ENCODE results near the gene DTNBP1. TPM values are rescaled to one million over a fixed set of nuclear protein-coding genes. Genes with fewer than 3 reads are reported as not detected.

The DTNBP1 gene
- total RNA-seq, 1 experiment from 2014 or later, result 20.7 TPM

GRCh38 chr6:15481390-15482291 lies 181.2 kb downstream of the DTNBP1 start:
- Histone ChIP-seq H3K36me3 (ENCODE audit: control insufficient read depth, insufficient read depth, low read length) (no peaks in the 10 kb centered on the region), H3K4me3 (ENCODE audit: low read depth, low read length) (no peak overlapping the region), H3K27me3 (replicated peaks; ENCODE audit: control insufficient read depth, insufficient read depth, low read length) (no peaks in the 10 kb centered on the region), H3K4me1 (no peaks in the 10 kb centered on the region), H3K9me3 (no peaks in the 10 kb centered on the region)
- intact Hi-C loops (cut with micrococcal nuclease; ENCODE audit: unreplicated experiment), result no loop called here
- Mint-ChIP-seq H3K4me3 (ENCODE audit: unreplicated experiment) (no peak overlapping the region), H3K4me1 (ENCODE audit: low read depth, unreplicated experiment) (no peaks in the 10 kb centered on the region), H3K27me3 (ENCODE audit: insufficient read depth, unreplicated experiment) (no peaks in the 10 kb centered on the region), H3K27ac (ENCODE audit: unreplicated experiment) (no peak overlapping the region), H3K9me3 (ENCODE audit: unreplicated experiment) (no peaks in the 10 kb centered on the region), H3K36me3 (ENCODE audit: insufficient read depth, unreplicated experiment) (no peaks in the 10 kb centered on the region)
- no peak for DNase-seq
- no TSS peak for BruUV-seq (replicated peaks)
- POLR2A ChIA-PET, result no interaction called here
- no peak for TF ChIP-seq CTCF (IDR thresholded peaks at IDR 0.05; ENCODE audit: insufficient read depth in 1 of 2, low read depth in 1 of 2, low read length in 1 of 2, severe bottlenecking in 1 of 2, unreplicated experiment in 1 of 2)
- CTCF ChIA-PET, result no interaction called here

- no peaks in the 10 kb centered on the region for H3K27me3 Mint-ChIP-seq (ENCODE audit: insufficient read depth, unreplicated experiment)
- Histone ChIP-seq H3K4me1 (no peaks in the 10 kb centered on the region), H3K27me3 (replicated peaks; ENCODE audit: control insufficient read depth, insufficient read depth, low read length) (no peaks in the 10 kb centered on the region), H3K4me3 (ENCODE audit: low read depth, low read length) (no peak overlapping the region), H3K9me3 (no peaks in the 10 kb centered on the region), H3K36me3 (ENCODE audit: control insufficient read depth, insufficient read depth, low read length) (no peaks in the 10 kb centered on the region)
- intact Hi-C loops (cut with micrococcal nuclease; ENCODE audit: unreplicated experiment), result no loop called here
- ChIA-PET POLR2A (no interaction called here), CTCF (no interaction called here)
- no peak overlapping the region for H3K27ac Mint-ChIP-seq (ENCODE audit: unreplicated experiment)
- no TSS peak for BruUV-seq (replicated peaks)
- H3K4me1 Mint-ChIP-seq (ENCODE audit: low read depth, unreplicated experiment), result no peaks in the 10 kb centered on the region
- H3K9me3 Mint-ChIP-seq (ENCODE audit: unreplicated experiment), result no peaks in the 10 kb centered on the region
- TF ChIP-seq CTCF (IDR thresholded peaks at IDR 0.05; ENCODE audit: insufficient read depth in 1 of 2, low read depth in 1 of 2, low read length in 1 of 2, severe bottlenecking in 1 of 2, unreplicated experiment in 1 of 2), result no peak
- H3K36me3 Mint-ChIP-seq (ENCODE audit: insufficient read depth, unreplicated experiment), result no peaks in the 10 kb centered on the region
- no peak for DNase-seq
- H3K4me3 Mint-ChIP-seq (ENCODE audit: unreplicated experiment), result no peak overlapping the region
These were observed 182.3 kb downstream of the DTNBP1 start for GRCh38 chr6:15480525-15480924.

GRCh38 chr6:15479761-15480160 lies 183.1 kb downstream of the DTNBP1 start:
- no peak overlapping the region for H3K4me3 ChIP-seq (ENCODE audit: low read depth, low read length)
- H3K4me3 Mint-ChIP-seq (ENCODE audit: unreplicated experiment), result no peak overlapping the region
- no TSS peak for BruUV-seq (replicated peaks)
- POLR2A ChIA-PET, result no interaction called here
- CTCF ChIA-PET, result no interaction called here
- intact Hi-C loops (cut with micrococcal nuclease; ENCODE audit: unreplicated experiment), result no loop called here
- DNase-seq, result no peak
- H3K4me1 ChIP-seq, result no peaks in the 10 kb centered on the region
- no peaks in the 10 kb centered on the region for H3K36me3 Mint-ChIP-seq (ENCODE audit: insufficient read depth, unreplicated experiment)
- H3K4me1 Mint-ChIP-seq (ENCODE audit: low read depth, unreplicated experiment), result no peaks in the 10 kb centered on the region
- no peaks in the 10 kb centered on the region for H3K36me3 ChIP-seq (ENCODE audit: control insufficient read depth, insufficient read depth, low read length)
- no peaks in the 10 kb centered on the region for H3K9me3 Mint-ChIP-seq (ENCODE audit: unreplicated experiment)
- H3K27ac Mint-ChIP-seq (ENCODE audit: unreplicated experiment), result no peak overlapping the region
- no peaks in the 10 kb centered on the region for H3K9me3 ChIP-seq
- H3K27me3 Mint-ChIP-seq (ENCODE audit: insufficient read depth, unreplicated experiment), result no peaks in the 10 kb centered on the region
- H3K27me3 ChIP-seq (replicated peaks; ENCODE audit: control insufficient read depth, insufficient read depth, low read length), result no peaks in the 10 kb centered on the region
- TF ChIP-seq CTCF (IDR thresholded peaks at IDR 0.05; ENCODE audit: insufficient read depth in 1 of 2, low read depth in 1 of 2, low read length in 1 of 2, severe bottlenecking in 1 of 2, unreplicated experiment in 1 of 2), result no peak

All from Caco-2 (cell line).